Natural killer cell (primary cell): ENCODE data around the gene CTNNA3. TPM values are rescaled to one million over a fixed set of nuclear protein-coding genes. Genes with fewer than 3 reads are reported as not detected.

ENCODE experiments used
- ATAC-seq, 3 donors: fragments of 150-1000 bp in 2 of 3; fragments of 200-7000 bp in 1 of 3; cut with Tn5 transposase; 1 replicate in 1 of 3; 2 replicates in 2 of 3; pipeline ENCODE4 v1.10.0; 2021; ENCODE audit warnings: mild to moderate bottlenecking in 2 of 3, moderate library complexity in 2 of 3
- DNase-seq, 2 donors: peaks; one replicate each; pipeline versions ENCODE4 v3.0.0 to v3.0.0-alpha.2; 2013 to 2021; ENCODE audit warnings: mixed read lengths in 1 of 2
- H3K27ac ChIP-seq: one replicate; pipeline ENCODE4 v1.5.1; 2013; ENCODE audit warnings: mild to moderate bottlenecking, low read length
- H3K27me3 ChIP-seq: one replicate; pipeline ENCODE4 v1.6.1; 2013; ENCODE audit warnings: low read length; ENCODE audit not compliant: control insufficient read depth, insufficient read depth
- H3K36me3 ChIP-seq: one replicate; pipeline ENCODE4 v1.6.1; 2013; ENCODE audit warnings: low read length; ENCODE audit not compliant: control insufficient read depth, insufficient read depth
- H3K4me1 ChIP-seq: one replicate; pipeline ENCODE4 v1.6.1; 2013; ENCODE audit warnings: low read length; ENCODE audit not compliant: control insufficient read depth, insufficient read depth
- H3K4me3 ChIP-seq: one replicate; pipeline ENCODE4 v1.5.1; 2013; ENCODE audit warnings: low read length
- H3K9me3 ChIP-seq: one replicate; pipeline ENCODE4 v1.6.1; 2013; ENCODE audit warnings: low read length; ENCODE audit not compliant: control insufficient read depth, insufficient read depth
- H3K27ac Mint-ChIP-seq, 2 donors: one replicate each; pipeline ENCODE4 v1.8.0; 2022; ENCODE audit warnings: mild to moderate bottlenecking in 2 of 2, mixed read lengths in 2 of 2, moderate library complexity in 1 of 2
- H3K27me3 Mint-ChIP-seq, 2 donors: one replicate each; pipeline ENCODE4 v1.8.0; 2022; ENCODE audit warnings: low read depth in 2 of 2, mixed read lengths in 2 of 2
- H3K36me3 Mint-ChIP-seq: one replicate; pipeline ENCODE4 v1.8.0; 2022; ENCODE audit warnings: mixed read lengths
- H3K4me1 Mint-ChIP-seq, 2 donors: one replicate each; pipeline ENCODE4 v1.8.0; 2022; ENCODE audit warnings: mixed read lengths in 2 of 2
- H3K4me3 Mint-ChIP-seq: one replicate; pipeline ENCODE4 v1.8.0; 2022; ENCODE audit warnings: mild to moderate bottlenecking, moderate library complexity, mixed read lengths
- H3K9me3 Mint-ChIP-seq, 2 donors: one replicate each; pipeline ENCODE4 v1.8.0; 2022; ENCODE audit warnings: mixed read lengths in 2 of 2
- CTCF ChIP-seq: fragments of 200-600 bp; IDR thresholded peaks from one replicate; pipeline ENCODE4 v1.8.0; 2022; ENCODE audit warnings: antibody characterized with exemption
- WGBS: methylation state at CpG from one replicate; pipeline ENCODE4 v1.1.7; 2013; ENCODE audit warnings: missing lambda C conversion rate; ENCODE audit not compliant: insufficient coverage; 5-methylcytosine and 5-hydroxymethylcytosine counted together
- intact Hi-C: fragments of 100-400 bp; cut with micrococcal nuclease; formaldehyde crosslinking; loops from one replicate; pipeline ENCODE4 v1.14.2; 2022
- total RNA-seq, 4 donors: library from RNA; stranded (reverse); fragments of 120-200 nt in 1 of 4; gene quantifications; one replicate each; pipeline versions ENCODE4 v1.2.3 to v1.2.4, GENCODE V29; 2013 to 2022

CTNNA3 gene
- total RNA-seq, 3 donors from 2014 or later (not counting 1 experiment from before 2014, with no cell fraction given) = not detected

- no peak for TF ChIP-seq CTCF
These were observed 813.7 kb downstream of the CTNNA3 start for GRCh38 chr10:66882271-66882670.

GRCh38 chr10:66881814-66882213 is 814.2 kb downstream of the CTNNA3 start:
- H3K27ac Mint-ChIP-seq = no peak overlapping the region
- H3K9me3 ChIP-seq = no peaks in the 10 kb centered on the region
- peaks cover 16 to 20% of the 10 kb centered on the region in 2 donors for H3K9me3 Mint-ChIP-seq
- no peak for DNase-seq
- H3K27me3 ChIP-seq = no peaks in the 10 kb centered on the region
- H3K4me1 Mint-ChIP-seq = no peaks in the 10 kb centered on the region
- no peaks in the 10 kb centered on the region for H3K27me3 Mint-ChIP-seq
- no peaks in the 10 kb centered on the region for H3K4me1 ChIP-seq
- no peaks in the 10 kb centered on the region for H3K36me3 ChIP-seq
- H3K4me3 Mint-ChIP-seq = no peak overlapping the region
- H3K36me3 Mint-ChIP-seq = no peaks in the 10 kb centered on the region
- intact Hi-C loops = no loop called here
- WGBS = 80% methylated on average over 2 of the region's 3 CpGs
- no peak for ATAC-seq
- H3K4me3 ChIP-seq = no peak overlapping the region
- no peak for TF ChIP-seq CTCF
- no peak overlapping the region for H3K27ac ChIP-seq

More at GRCh38 chr10:66882271-66882670, 813.7 kb downstream of the CTNNA3 start:
- no peaks in the 10 kb centered on the region for H3K27me3 ChIP-seq
- no peak overlapping the region for H3K4me3 ChIP-seq
- ATAC-seq (no peak), DNase-seq (no peak)
- WGBS = 77% methylated on average over 2 of the region's 2 CpGs
- H3K27me3 Mint-ChIP-seq = no peaks in the 10 kb centered on the region
- no peaks in the 10 kb centered on the region for H3K4me1 ChIP-seq
- no peaks in the 10 kb centered on the region for H3K9me3 ChIP-seq
- no peak overlapping the region for H3K4me3 Mint-ChIP-seq
- peaks cover 16 to 20% of the 10 kb centered on the region in 2 donors for H3K9me3 Mint-ChIP-seq
- no peaks in the 10 kb centered on the region for H3K36me3 ChIP-seq
- H3K36me3 Mint-ChIP-seq = no peaks in the 10 kb centered on the region
- H3K27ac Mint-ChIP-seq = no peak overlapping the region
- intact Hi-C loops = no loop called here
- no peaks in the 10 kb centered on the region for H3K4me1 Mint-ChIP-seq
- H3K27ac ChIP-seq = no peak overlapping the region

GRCh38 chr10:66880826-66881225 is 815.2 kb downstream of the CTNNA3 start:
- no peak overlapping the region for H3K27ac ChIP-seq
- no peaks in the 10 kb centered on the region for H3K27me3 ChIP-seq
- ATAC-seq (no peak), DNase-seq (no peak)
- no peaks in the 10 kb centered on the region for H3K9me3 ChIP-seq
- no peaks in the 10 kb centered on the region for H3K4me1 ChIP-seq
- H3K4me3 ChIP-seq = no peak overlapping the region
- WGBS = 94% methylated on average over 1 of the region's 2 CpGs
- intact Hi-C loops = no loop called here
- TF ChIP-seq CTCF = no peak
- no peaks in the 10 kb centered on the region for H3K36me3 ChIP-seq
- Mint-ChIP-seq H3K27me3 (no peaks in the 10 kb centered on the region), H3K27ac (no peak overlapping the region), H3K4me1 (no peaks in the 10 kb centered on the region), H3K36me3 (no peaks in the 10 kb centered on the region), H3K4me3 (no peak overlapping the region), H3K9me3 (peaks cover 14 to 15% of the 10 kb centered on the region in 2 donors)

- TF ChIP-seq CTCF = no peak
- H3K4me1 ChIP-seq = no peaks in the 10 kb centered on the region
- H3K27ac ChIP-seq = no peak overlapping the region
- Mint-ChIP-seq H3K4me1 (no peaks in the 10 kb centered on the region), H3K27ac (no peak overlapping the region), H3K36me3 (no peaks in the 10 kb centered on the region), H3K4me3 (no peak overlapping the region), H3K9me3 (peaks cover 13 to 15% of the 10 kb centered on the region in 2 donors), H3K27me3 (no peaks in the 10 kb centered on the region)
- H3K9me3 ChIP-seq = no peaks in the 10 kb centered on the region
- no peaks in the 10 kb centered on the region for H3K27me3 ChIP-seq
- H3K36me3 ChIP-seq = no peaks in the 10 kb centered on the region
- no peak overlapping the region for H3K4me3 ChIP-seq
- no peak for DNase-seq
- WGBS = no CpG with 5 or more reads among the region's 1 CpG
- no peak for ATAC-seq
- intact Hi-C loops = no loop called here
These were observed 815.7 kb downstream of the CTNNA3 start for GRCh38 chr10:66880292-66880691.
